Lung (tissue), 12 donors: Measurements from ENCODE around the gene GNAS-AS1. TPM values are rescaled to one million over a fixed set of nuclear protein-coding genes. Genes with fewer than 3 reads are reported as not detected.

ENCODE experiments used
- ATAC-seq: fragments of 200-7000 bp; cut with Tn5 transposase; one replicate; pipeline ENCODE4 v1.9.1; 2020; ENCODE audit warnings: moderate number of reproducible peaks; ENCODE audit not compliant: insufficient read depth, low FRiP score
- DNase-seq, 3 donors: peaks; one replicate each; pipeline ENCODE4 v3.0.0-alpha.2; 2013 to 2017
- H3K27ac ChIP-seq, 2 donors: one replicate each; pipeline ENCODE4 v1.5.1; 2013; ENCODE audit warnings: mild to moderate bottlenecking in 2 of 2, moderate library complexity in 2 of 2, control low read depth in 1 of 2, inconsistent platforms in 1 of 2, low read depth in 1 of 2, low read length in 1 of 2
- H3K27me3 ChIP-seq, 3 donors: one replicate each; pipeline ENCODE4 v1.5.1; 2013; ENCODE audit warnings: low read length in 2 of 3; ENCODE audit not compliant: control insufficient read depth in 3 of 3, insufficient read depth in 3 of 3
- H3K36me3 ChIP-seq, 4 donors: one replicate each; pipeline ENCODE4 v1.5.1; 2013; ENCODE audit warnings: low read length in 4 of 4, mild to moderate bottlenecking in 1 of 4, moderate library complexity in 1 of 4; ENCODE audit not compliant: control insufficient read depth in 4 of 4, insufficient read depth in 4 of 4
- H3K4me1 ChIP-seq, 5 donors: one replicate each; pipeline ENCODE4 v1.5.1; 2013; ENCODE audit warnings: low read length in 5 of 5, mild to moderate bottlenecking in 2 of 5, moderate library complexity in 1 of 5; ENCODE audit not compliant: control insufficient read depth in 5 of 5, insufficient read depth in 5 of 5
- H3K4me3 ChIP-seq: one replicate; pipeline ENCODE4 v1.5.1; 2013; ENCODE audit warnings: mild to moderate bottlenecking, control low read depth, moderate library complexity
- H3K9ac ChIP-seq, 2 donors: one replicate each; pipeline ENCODE4 v1.5.1; 2013; ENCODE audit warnings: low read length in 2 of 2, control low read depth in 1 of 2; ENCODE audit not compliant: insufficient read depth in 1 of 2
- H3K9me3 ChIP-seq, 4 donors: one replicate each; pipeline ENCODE4 v1.5.1; 2013; ENCODE audit warnings: low read length in 3 of 4, mild to moderate bottlenecking in 1 of 4, moderate library complexity in 1 of 4; ENCODE audit not compliant: control insufficient read depth in 4 of 4, insufficient read depth in 3 of 4
- WGBS, 2 donors: extraction: QIAGEN DNeasy Blood & Tissue Kit; methylation state at CpG; one replicate each; pipeline ENCODE4 v1.1.7; 2013; 5-methylcytosine and 5-hydroxymethylcytosine counted together
- polyA plus RNA-seq, 2 donors: library from polyadenylated mRNA; stranded (reverse); fragments of 200-250 nt; gene quantifications; one replicate each; pipeline ENCODE4 v1.2.1, GENCODE V29; 2013
- total RNA-seq, 2 donors: library from RNA; depleted of rRNA in 1 of 2; stranded (reverse); fragments of >200 nt in 1 of 2; gene quantifications; one replicate each; pipeline ENCODE4 v1.2.1, GENCODE V29; 2014 to 2021
- TF ChIP-seq, protein P1 (sequence below): IDR thresholded peaks from 2 replicates; pipeline ENCODE4 v1.5.1; 2012; ENCODE audit warnings: mild to moderate bottlenecking; ENCODE audit errors: control extremely low read depth, extremely low read depth
- donor health status: control.
- donor health status: control.
- donor health status: Bipolar disorder and iron deficiency.
- donor health status: healthy.
- donor health status: DM: yes; HTN: yes; CAD: no.

Gene GNAS-AS1
- total and polyA plus RNA-seq, 4 donors: 0.07 to 1.9 (median 0.74) TPM

DNA sequence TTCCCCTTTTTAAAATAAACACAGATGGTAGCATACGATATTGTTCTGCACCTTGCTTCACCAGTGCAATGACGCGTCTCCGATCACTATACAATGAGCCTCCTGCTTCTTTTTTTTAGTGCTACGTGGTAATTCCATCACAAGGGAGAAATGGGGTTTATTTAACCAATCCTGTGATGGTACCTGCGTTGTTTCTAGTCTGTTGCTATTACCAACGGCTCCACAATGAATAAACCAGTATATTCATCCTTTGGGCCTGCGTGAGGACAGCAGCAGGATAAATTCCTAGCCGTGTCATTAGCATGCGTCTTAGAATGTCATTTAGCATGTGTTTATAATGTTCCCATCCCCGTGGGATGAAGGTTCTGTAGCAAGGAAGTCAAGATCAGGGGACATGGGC, 42.9 kb downstream of the GNAS-AS1 start:
- TF ChIP-seq, protein P1, sequence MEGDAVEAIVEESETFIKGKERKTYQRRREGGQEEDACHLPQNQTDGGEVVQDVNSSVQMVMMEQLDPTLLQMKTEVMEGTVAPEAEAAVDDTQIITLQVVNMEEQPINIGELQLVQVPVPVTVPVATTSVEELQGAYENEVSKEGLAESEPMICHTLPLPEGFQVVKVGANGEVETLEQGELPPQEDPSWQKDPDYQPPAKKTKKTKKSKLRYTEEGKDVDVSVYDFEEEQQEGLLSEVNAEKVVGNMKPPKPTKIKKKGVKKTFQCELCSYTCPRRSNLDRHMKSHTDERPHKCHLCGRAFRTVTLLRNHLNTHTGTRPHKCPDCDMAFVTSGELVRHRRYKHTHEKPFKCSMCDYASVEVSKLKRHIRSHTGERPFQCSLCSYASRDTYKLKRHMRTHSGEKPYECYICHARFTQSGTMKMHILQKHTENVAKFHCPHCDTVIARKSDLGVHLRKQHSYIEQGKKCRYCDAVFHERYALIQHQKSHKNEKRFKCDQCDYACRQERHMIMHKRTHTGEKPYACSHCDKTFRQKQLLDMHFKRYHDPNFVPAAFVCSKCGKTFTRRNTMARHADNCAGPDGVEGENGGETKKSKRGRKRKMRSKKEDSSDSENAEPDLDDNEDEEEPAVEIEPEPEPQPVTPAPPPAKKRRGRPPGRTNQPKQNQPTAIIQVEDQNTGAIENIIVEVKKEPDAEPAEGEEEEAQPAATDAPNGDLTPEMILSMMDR: no peak
- DNase-seq (no peak), ATAC-seq (no peak)
- H3K36me3 ChIP-seq: no peaks in the 10 kb centered on the region
- H3K27ac ChIP-seq: no peak overlapping the region
- 83 to 93% methylated on average over 11 of the region's 11 CpGs for WGBS, 2 donors
- H3K27me3 ChIP-seq: peaks cover 0 to 3% (median 0%) of the 10 kb centered on the region in 3 donors
- H3K9me3 ChIP-seq: peaks cover 0 to 9% (median 0%) of the 10 kb centered on the region in 4 donors
- H3K9ac ChIP-seq: no peak overlapping the region
- H3K4me1 ChIP-seq: peaks cover 0 to 3% (median 0%) of the 10 kb centered on the region in 5 donors
- H3K4me3 ChIP-seq: no peak overlapping the region

DNA sequence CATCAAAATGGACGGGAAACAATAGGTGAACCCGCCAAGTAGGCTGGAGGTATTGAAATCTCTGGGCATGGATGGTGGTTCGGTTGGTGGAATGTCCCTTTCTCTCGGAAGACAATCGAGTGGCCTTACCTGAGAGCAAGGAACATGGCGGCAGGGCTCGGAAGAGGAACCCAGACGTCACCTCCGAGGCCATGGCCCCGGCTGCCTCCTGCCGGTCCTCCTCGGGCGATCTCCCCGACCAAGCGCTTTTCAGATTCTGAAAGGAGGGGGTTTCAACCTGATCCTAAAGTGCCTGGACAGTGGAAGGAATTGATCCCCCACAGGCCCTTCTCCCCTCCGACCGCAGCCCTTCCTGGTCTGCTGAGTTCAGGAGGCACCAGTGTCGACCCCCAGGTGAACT, 47.2 kb downstream of the GNAS-AS1 start:
- ATAC-seq (no peak), DNase-seq (no peak)

GRCh38 chr20:58802061-58802460, 48.6 kb downstream of the GNAS-AS1 start:
- ATAC-seq (no peak), DNase-seq (no peak)
- no peaks in the 10 kb centered on the region for H3K36me3 ChIP-seq
- H3K27me3 ChIP-seq: peaks cover 0 to 3% (median 0%) of the 10 kb centered on the region in 3 donors
- TF ChIP-seq, protein P1: no peak
- H3K9ac ChIP-seq: no peak overlapping the region
- H3K4me3 ChIP-seq: no peak overlapping the region
- WGBS, 2 donors: 87 to 90% methylated on average over 11 of the region's 11 CpGs
- H3K4me1 ChIP-seq: peaks cover 0 to 3% (median 0%) of the 10 kb centered on the region in 5 donors
- H3K27ac ChIP-seq: no peak overlapping the region
- peaks cover 0 to 3% (median 0%) of the 10 kb centered on the region in 4 donors for H3K9me3 ChIP-seq

More for the DNA sequence above, 47.2 kb downstream of the GNAS-AS1 start:
- no peak overlapping the region for H3K27ac ChIP-seq
- H3K27me3 ChIP-seq: peaks cover 0 to 3% (median 0%) of the 10 kb centered on the region in 3 donors
- H3K9ac ChIP-seq: no peak overlapping the region
- WGBS, 2 donors: 87% methylated on average over 18 of the region's 18 CpGs
- peaks cover 0 to 3% (median 0%) of the 10 kb centered on the region in 4 donors for H3K9me3 ChIP-seq
- TF ChIP-seq, protein P1: no peak
- no peak overlapping the region for H3K4me3 ChIP-seq
- H3K36me3 ChIP-seq: no peaks in the 10 kb centered on the region
- peaks cover 0 to 3% (median 0%) of the 10 kb centered on the region in 5 donors for H3K4me1 ChIP-seq
